Coronary artery (tissue), 2 donors: ENCODE measurements around the gene CXXC5.
A peak's percentile ranks its signal among the peaks of the same experiment; 100 is the strongest.

Experiments
- DNase-seq: peaks from one replicate; pipeline ENCODE4 v3.0.0-alpha.2; 2017; ENCODE audit warnings: low spot score
- H3K27ac ChIP-seq, 2 donors: fragments of 200-600 bp; sonication (generic); one replicate each; pipeline ENCODE4 v1.5.1; 2016 to 2019
- H3K4me3 ChIP-seq: fragments of 200-600 bp; sonication (generic); 2 replicates; pipeline ENCODE4 v1.5.1; 2016; ENCODE audit warnings: mild to moderate bottlenecking, moderate library complexity
- TF ChIP-seq, protein P1 (sequence below): fragments of 200-600 bp; sonication (generic); IDR thresholded peaks from one replicate; pipeline ENCODE4 v1.5.1; 2019; ENCODE audit warnings: antibody characterized with exemption

The CXXC5 gene

GRCh38 chr5:139638736-139639618 lies 9.2 kb upstream of the CXXC5 start:
- TF ChIP-seq, protein P1, sequence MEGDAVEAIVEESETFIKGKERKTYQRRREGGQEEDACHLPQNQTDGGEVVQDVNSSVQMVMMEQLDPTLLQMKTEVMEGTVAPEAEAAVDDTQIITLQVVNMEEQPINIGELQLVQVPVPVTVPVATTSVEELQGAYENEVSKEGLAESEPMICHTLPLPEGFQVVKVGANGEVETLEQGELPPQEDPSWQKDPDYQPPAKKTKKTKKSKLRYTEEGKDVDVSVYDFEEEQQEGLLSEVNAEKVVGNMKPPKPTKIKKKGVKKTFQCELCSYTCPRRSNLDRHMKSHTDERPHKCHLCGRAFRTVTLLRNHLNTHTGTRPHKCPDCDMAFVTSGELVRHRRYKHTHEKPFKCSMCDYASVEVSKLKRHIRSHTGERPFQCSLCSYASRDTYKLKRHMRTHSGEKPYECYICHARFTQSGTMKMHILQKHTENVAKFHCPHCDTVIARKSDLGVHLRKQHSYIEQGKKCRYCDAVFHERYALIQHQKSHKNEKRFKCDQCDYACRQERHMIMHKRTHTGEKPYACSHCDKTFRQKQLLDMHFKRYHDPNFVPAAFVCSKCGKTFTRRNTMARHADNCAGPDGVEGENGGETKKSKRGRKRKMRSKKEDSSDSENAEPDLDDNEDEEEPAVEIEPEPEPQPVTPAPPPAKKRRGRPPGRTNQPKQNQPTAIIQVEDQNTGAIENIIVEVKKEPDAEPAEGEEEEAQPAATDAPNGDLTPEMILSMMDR, result no peak

GRCh38 chr5:139639619-139640380 lies 8.3 kb upstream of the CXXC5 start:
- Histone ChIP-seq H3K4me3 (no peak overlapping the region), H3K27ac (no peak overlapping the region)
- TF ChIP-seq, protein P1, result no peak
- DNase-seq, result no peak

More at GRCh38 chr5:139638736-139639618, 9.2 kb upstream of the CXXC5 start:
- no peak for DNase-seq
- Histone ChIP-seq H3K27ac (peak overlapping the region; percentile 84 to 91), H3K4me3 (peak overlapping the region; percentile 74)

GRCh38 chr5:139640421-139641115 lies 7.6 kb upstream of the CXXC5 start:
- H3K4me3 ChIP-seq, result no peak overlapping the region
- DNase-seq, result no peak
- no peak overlapping the region for H3K27ac ChIP-seq
- TF ChIP-seq, protein P1, result no peak

DNA sequence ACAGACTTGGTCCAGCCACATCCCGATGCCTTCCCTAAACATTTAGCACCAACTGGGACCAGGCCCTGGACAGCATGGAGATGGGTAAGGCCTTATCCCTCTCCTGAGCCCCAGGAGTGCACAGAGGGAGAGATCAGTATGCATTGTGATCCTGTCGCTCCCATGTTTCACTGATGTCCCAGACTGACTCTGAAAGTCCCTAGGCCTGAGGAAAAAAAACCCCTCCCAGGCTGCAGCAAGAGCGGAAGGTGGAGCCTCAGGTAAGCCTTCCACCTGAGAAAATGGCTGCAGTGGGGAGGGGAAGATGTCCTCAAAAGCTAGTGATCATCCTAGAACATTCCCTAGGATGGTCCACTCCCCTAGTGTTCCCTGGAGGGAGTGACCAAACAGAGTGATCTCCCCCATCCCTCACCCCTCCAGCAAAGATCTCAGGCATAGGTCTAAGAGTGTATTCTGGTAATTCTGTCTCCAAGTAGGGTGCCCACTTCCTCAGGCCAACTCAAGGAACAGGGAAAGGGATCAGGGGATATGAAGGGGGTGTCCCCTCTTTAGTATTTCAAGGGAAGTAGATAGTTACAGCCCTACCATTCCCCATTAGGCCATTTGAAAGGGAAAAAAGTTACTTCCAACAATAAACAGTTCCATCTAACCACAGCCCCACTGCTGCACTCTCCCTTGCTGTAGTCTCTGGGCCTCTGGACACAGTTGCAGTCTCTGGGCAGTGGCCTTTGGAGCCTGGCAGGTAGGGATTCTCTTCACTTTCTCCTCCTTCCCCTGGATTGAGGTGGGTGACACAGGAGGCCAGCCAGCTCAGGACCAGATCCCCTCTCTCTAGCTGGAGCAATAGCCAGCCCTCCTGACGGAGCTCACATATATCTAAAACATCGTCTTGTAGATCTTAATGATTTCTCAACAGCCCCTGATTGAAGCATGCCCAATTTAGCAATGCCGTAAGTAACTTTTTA lies 6.8 kb upstream of the CXXC5 start:
- no peak overlapping the region for H3K27ac ChIP-seq
- TF ChIP-seq, protein P1, result no peak
- no peak overlapping the region for H3K4me3 ChIP-seq
- DNase-seq, result no peak

DNA sequence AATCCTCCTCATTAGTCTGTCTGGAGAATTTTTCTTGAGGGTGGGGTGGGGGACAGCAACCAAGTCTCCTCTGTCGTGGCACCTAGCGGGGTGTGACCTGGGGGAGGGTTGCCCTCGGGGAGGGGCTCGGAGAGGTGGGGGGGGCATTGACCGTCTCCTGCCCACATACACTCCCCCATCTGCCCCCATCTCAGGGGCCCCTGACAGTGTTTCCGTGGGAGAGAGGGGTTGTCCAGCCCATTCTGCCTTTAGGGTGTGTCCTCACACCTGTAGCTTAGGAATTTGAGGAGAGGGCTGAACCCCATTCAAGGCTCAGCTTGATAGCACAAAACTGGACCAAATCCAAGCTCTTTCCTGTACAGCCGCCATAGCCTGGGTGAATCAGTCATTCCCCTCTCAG lies 5.9 kb upstream of the CXXC5 start:
- no peak for DNase-seq
- TF ChIP-seq, protein P1, result no peak
- Histone ChIP-seq H3K4me3 (no peak overlapping the region), H3K27ac (no peak overlapping the region)
